HCT116 (cell line): ENCODE data around the gene IFIH1. TPM values are rescaled to one million over a fixed set of nuclear protein-coding genes. Genes with fewer than 3 reads are reported as not detected.

Experiments
- ATAC-seq: fragments of 200-7000 bp; cut with Tn5 transposase; 2 replicates; pipeline ENCODE4 v1.9.1; 2020; ENCODE audit warnings: mild to moderate bottlenecking, moderate library complexity
- BruUV-seq: library from RNA; stranded (reverse); fragments of 400-500 nt; replicated peaks from 2 replicates; lab custom pipeline; 2021; lab: Mats Ljungman, UMichigan
- CTCF ChIA-PET: fragments of 300-600 bp; sonication (Branson Sonifier 250); formaldehyde crosslinking; loops from one replicate; lab custom pipeline; 2021; ENCODE audit warnings: antibody characterized with exemption; lab: Charles Lee
- POLR2A ChIA-PET: fragments of 300-600, 350-600 bp; sonication (Branson Sonifier 250); formaldehyde crosslinking; loops from one replicate; lab custom pipeline; 2021; ENCODE audit warnings: antibody characterized with exemption; lab: Charles Lee
- RAD21 ChIA-PET, 2 experiments: fragments of 300-600 bp; sonication (Branson Sonifier 250); formaldehyde crosslinking; loops; one replicate each; lab custom pipeline; 2023; ENCODE audit warnings: low total read pairs in 2 of 2; ENCODE audit not compliant: uncharacterized antibody in 2 of 2, unreplicated experiment in 2 of 2, low non-redundant PET in 1 of 2; lab: Charles Lee
- DNase-seq: peaks from one replicate; pipeline ENCODE4 v3.0.0-alpha.2; 2010; ENCODE audit warnings: low read depth, low spot score
- H2AFZ ChIP-seq: fragments of 200-600 bp; shearing (Covaris generic), sonication (generic); 2 replicates; pipeline ENCODE4 v1.6.1; 2017; ENCODE audit warnings: low read depth, mixed run types, mixed read lengths, antibody characterized with exemption, low read length; ENCODE audit not compliant: poor library complexity, severe bottlenecking
- H3K27ac ChIP-seq: 2 replicates; pipeline ENCODE4 v1.5.1; 2012; ENCODE audit warnings: low read depth, low read length
- H3K27me3 ChIP-seq: fragments of 200-600 bp; sonication (generic); 2 replicates; pipeline ENCODE4 v1.6.1; 2016; ENCODE audit warnings: mixed run types, low read length, mixed read lengths; ENCODE audit not compliant: insufficient read depth
- H3K36me3 ChIP-seq, 2 experiments: fragments of 200-500 bp in 1 of 2; fragments of 200-600 bp in 1 of 2; sonication (Bioruptor generic) in 1 of 2; sonication (generic) in 1 of 2; 2 replicates each; pipeline versions ENCODE4 v1.5.1 to v1.6.1; 2014 to 2016; ENCODE audit warnings: low read length in 2 of 2, inconsistent platforms in 1 of 2, mixed read lengths in 1 of 2, mixed run types in 1 of 2; ENCODE audit not compliant: insufficient read depth in 2 of 2, control insufficient read depth in 1 of 2
- H3K4me1 ChIP-seq, 2 experiments: fragments of 200-600 bp in 1 of 2; sonication (generic) in 1 of 2; 2 replicates each; pipeline versions ENCODE4 v1.5.1 to v1.6.1; 2012 to 2017; ENCODE audit warnings: low read length in 2 of 2, inconsistent platforms in 1 of 2, mild to moderate bottlenecking in 1 of 2, mixed read lengths in 1 of 2, mixed run types in 1 of 2, moderate library complexity in 1 of 2; ENCODE audit not compliant: insufficient read depth in 2 of 2, control insufficient read depth in 1 of 2
- H3K4me2 ChIP-seq: fragments of 200-600 bp; sonication (generic); 2 replicates; pipeline ENCODE4 v1.6.1; 2017; ENCODE audit warnings: mixed run types, low read length, mixed read lengths
- H3K4me3 ChIP-seq, 2 experiments: fragments of 200-600 bp in 1 of 2; sonication (generic) in 1 of 2; replicated peaks in 1 of 2; 2 replicates each; pipeline ENCODE4 v1.5.1; 2011 to 2016; ENCODE audit warnings: low read length in 2 of 2, control low read depth in 1 of 2, low read depth in 1 of 2, mild to moderate bottlenecking in 1 of 2, mixed read lengths in 1 of 2, mixed run types in 1 of 2
- H3K79me2 ChIP-seq: fragments of 200-600 bp; sonication (generic); 2 replicates; pipeline ENCODE4 v1.6.1; 2017; ENCODE audit warnings: mild to moderate bottlenecking, mixed run types, low read length, moderate library complexity, mixed read lengths; ENCODE audit not compliant: insufficient read depth
- H3K9ac ChIP-seq: fragments of 200-600 bp; sonication (generic); 2 replicates; pipeline ENCODE4 v1.6.1; 2016; ENCODE audit warnings: low read length, mixed read lengths
- H3K9me2 ChIP-seq: fragments of 200-600 bp; sonication (generic), shearing (Covaris generic); 2 replicates; pipeline ENCODE4 v1.6.1; 2017; ENCODE audit warnings: mixed run types, mild to moderate bottlenecking, moderate library complexity; ENCODE audit not compliant: insufficient read depth
- H3K9me3 ChIP-seq, 2 experiments: fragments of 200-500 bp in 1 of 2; fragments of 200-600 bp in 1 of 2; sonication (Bioruptor generic) in 1 of 2; sonication (generic) in 1 of 2; 2 replicates each; pipeline ENCODE4 v1.6.1; 2014 to 2017; ENCODE audit warnings: low read length in 2 of 2, mixed read lengths in 2 of 2, inconsistent platforms in 1 of 2, low read depth in 1 of 2, mild to moderate bottlenecking in 1 of 2, mixed run types in 1 of 2, moderate library complexity in 1 of 2; ENCODE audit not compliant: control insufficient read depth in 1 of 2, insufficient read depth in 1 of 2
- H4K20me1 ChIP-seq: fragments of 200-600 bp; sonication (generic), shearing (Covaris generic); 2 replicates; pipeline ENCODE4 v1.6.1; 2017; ENCODE audit warnings: mixed run types, mild to moderate bottlenecking, moderate library complexity; ENCODE audit not compliant: insufficient read depth
- ATF3 ChIP-seq: IDR thresholded peaks from 2 replicates; pipeline ENCODE4 v1.6.1; 2012
- CBX3 ChIP-seq: IDR thresholded peaks from 2 replicates; pipeline ENCODE4 v1.6.1; 2012; ENCODE audit warnings: low read depth
- CEBPB ChIP-seq: IDR thresholded peaks from 2 replicates; pipeline ENCODE4 v1.6.1; 2012; ENCODE audit warnings: low read depth
- EGR1 ChIP-seq: IDR thresholded peaks from 2 replicates; pipeline ENCODE4 v1.6.1; 2012; ENCODE audit warnings: low read depth
- FOSL1 ChIP-seq: IDR thresholded peaks from 2 replicates; pipeline ENCODE4 v1.6.1; 2012; ENCODE audit warnings: low read depth
- POLR2AphosphoS5 ChIP-seq: IDR thresholded peaks from 2 replicates; pipeline ENCODE4 v1.6.1; 2011; ENCODE audit warnings: mild to moderate bottlenecking, low read depth, low read length, moderate library complexity
- SRF ChIP-seq: IDR thresholded peaks from 2 replicates; pipeline ENCODE4 v1.6.1; 2012; ENCODE audit warnings: low read depth
- TCF7L2 ChIP-seq: IDR thresholded peaks from 2 replicates; pipeline ENCODE4 v1.7.0; 2011; ENCODE audit warnings: borderline replicate concordance, inconsistent platforms; ENCODE audit not compliant: insufficient read depth, insufficient read length; ENCODE audit errors: extremely low read depth
- ZBTB33 ChIP-seq: IDR thresholded peaks from 2 replicates; pipeline ENCODE4 v1.6.1; 2011; ENCODE audit warnings: mild to moderate bottlenecking, low read length, moderate library complexity; ENCODE audit not compliant: insufficient replicate concordance; ENCODE audit errors: extremely low read depth
- intact Hi-C: fragments of 100-400 bp; cut with micrococcal nuclease; formaldehyde crosslinking; loops from 2 replicates; pipeline ENCODE4 v1.10.0; 2022
- total RNA-seq: library from RNA; stranded (reverse); gene quantifications from one replicate; pipeline ENCODE4 v1.2.1, GENCODE V29; 2021; ENCODE audit not compliant: unreplicated experiment
- TF ChIP-seq, protein P1 (sequence below): IDR thresholded peaks from 2 replicates; pipeline ENCODE4 v1.6.1; 2012

The IFIH1 gene
- total RNA-seq, 1 experiment from 2014 or later = 7.0 TPM

DNA sequence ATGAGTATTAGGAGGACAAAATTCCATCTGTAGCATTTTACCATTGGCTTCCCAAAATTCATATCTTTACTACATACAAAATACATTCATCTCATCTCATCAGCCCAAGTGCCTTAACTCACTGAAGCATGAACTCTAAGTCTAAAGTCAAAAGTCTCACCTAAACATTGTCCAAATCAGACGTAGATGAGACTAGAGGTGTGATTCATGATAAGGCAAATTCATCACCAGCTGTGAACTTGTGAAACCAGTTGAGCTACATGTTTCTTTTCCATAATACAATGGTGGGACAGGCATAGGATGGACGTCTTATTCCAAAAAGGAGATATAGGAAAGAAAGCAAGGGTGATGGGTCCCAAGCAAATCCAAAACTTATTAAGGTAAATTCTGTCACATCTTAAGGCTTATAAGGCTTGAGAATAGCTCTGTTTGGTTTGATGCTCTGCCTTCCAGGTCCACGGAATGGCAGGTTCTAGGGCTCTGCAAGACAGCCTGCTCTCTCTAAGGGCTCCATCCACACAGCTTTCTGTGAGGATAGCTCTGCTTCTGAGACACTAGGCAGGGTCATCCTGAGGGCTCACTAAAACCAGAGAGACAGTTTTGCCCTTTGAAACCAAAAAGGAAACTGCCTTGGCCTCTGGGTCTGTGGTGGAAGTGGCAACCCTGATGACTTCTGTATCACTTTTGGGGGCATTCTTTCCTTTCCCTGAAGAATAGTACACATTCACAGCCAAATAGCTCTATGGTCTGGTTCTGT is 9.6 kb downstream of the IFIH1 start:
- Histone ChIP-seq H3K9me3 (no peaks in the 10 kb centered on the region), H3K79me2 (no peaks in the 10 kb centered on the region), H3K9me2 (no peaks in the 10 kb centered on the region)
- intact Hi-C loops = no loop called here
- POLR2A ChIA-PET = no interaction called here
- TF ChIP-seq ATF3 (no peak), EGR1 (no peak), SRF (no peak)
- TF ChIP-seq, all 23 proteins: peak for 0
- ChIA-PET RAD21 (no interaction called here), CTCF (interaction anchor here (1.3 kb wide), 1 partner anchor 10 kb away, joined by 5 read pairs; no protein-coding TSS in a partner anchor)
- Histone ChIP-seq H3K36me3 (no peaks in the 10 kb centered on the region), H3K9ac (no peak overlapping the region), H3K27me3 (no peaks in the 10 kb centered on the region), H3K4me1 (no peaks in the 10 kb centered on the region; a peak in 1 of 4 replicates), H3K4me2 (no peak overlapping the region), H3K27ac (no peak overlapping the region), H2AFZ (no peak overlapping the region), H4K20me1 (no peaks in the 10 kb centered on the region), H3K4me3 (no peak overlapping the region)
- BruUV-seq = no TSS peak
- DNase-seq (no peak), ATAC-seq (no peak)

- no TSS peak for BruUV-seq
- Histone ChIP-seq H3K79me2 (no peaks in the 10 kb centered on the region), H4K20me1 (no peaks in the 10 kb centered on the region), H3K4me1 (no peaks in the 10 kb centered on the region; a peak in 1 of 4 replicates), H3K27ac (no peak overlapping the region), H3K9ac (no peak overlapping the region), H3K27me3 (no peaks in the 10 kb centered on the region), H3K9me3 (no peaks in the 10 kb centered on the region), H3K36me3 (no peaks in the 10 kb centered on the region), H3K4me2 (no peak overlapping the region), H2AFZ (no peak overlapping the region), H3K9me2 (no peaks in the 10 kb centered on the region), H3K4me3 (no peak overlapping the region)
- ChIA-PET CTCF (no interaction called here), POLR2A (interaction anchor here (1.3 kb wide), 1 partner anchor 12 kb away, joined by 4 read pairs; no protein-coding TSS in a partner anchor), RAD21 (no interaction called here)
- no peak for ATAC-seq
- intact Hi-C loops = no loop called here
- no peak for DNase-seq
- no peak for TF ChIP-seq FOSL1
- no peak for TF ChIP-seq POLR2AphosphoS5
- no peak for TF ChIP-seq CBX3
- no peak for TF ChIP-seq CEBPB
- TF ChIP-seq, protein P1, sequence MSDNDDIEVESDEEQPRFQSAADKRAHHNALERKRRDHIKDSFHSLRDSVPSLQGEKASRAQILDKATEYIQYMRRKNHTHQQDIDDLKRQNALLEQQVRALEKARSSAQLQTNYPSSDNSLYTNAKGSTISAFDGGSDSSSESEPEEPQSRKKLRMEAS = no peak
- TF ChIP-seq ZBTB33 = no peak
- TF ChIP-seq TCF7L2 = no peak
Observed at GRCh38 chr2:162305901-162306300, 12.6 kb downstream of the IFIH1 start.
